Measurements from ENCODE around the gene CD209.

CD209 gene

GRCh38 chr19:7729831-7730285 is 17.5 kb downstream of the CD209 start:
- H3K4me3 ChIP-seq (replicated peaks in 1 of 2; ENCODE audit: low read depth in 2 of 2, low read length in 2 of 2), result no peak overlapping the region
- no peak for DNase-seq (ENCODE audit: low read depth in 2 of 2)
- TF ChIP-seq CTCF (IDR thresholded peaks at IDR 0.05; ENCODE audit: low read depth, low read length), result no peak

GRCh38 chr19:7729211-7729610 is 18.1 kb downstream of the CD209 start:
- H3K4me3 ChIP-seq (replicated peaks in 1 of 2; ENCODE audit: low read depth in 2 of 2, low read length in 2 of 2), result no peak overlapping the region
- TF ChIP-seq CTCF (IDR thresholded peaks at IDR 0.05; ENCODE audit: low read depth, low read length), result no peak
- DNase-seq (ENCODE audit: low read depth in 2 of 2), result no peak

GRCh38 chr19:7725791-7726190 is 21.5 kb downstream of the CD209 start:
- no peak for TF ChIP-seq CTCF (IDR thresholded peaks at IDR 0.05; ENCODE audit: low read depth, low read length)

GRCh38 chr19:7722231-7722651 is 25.1 kb downstream of the CD209 start:
- no peak for DNase-seq (ENCODE audit: low read depth in 2 of 2)
- no peak overlapping the region for H3K4me3 ChIP-seq (replicated peaks in 1 of 2; ENCODE audit: low read depth in 2 of 2, low read length in 2 of 2)
- no peak for TF ChIP-seq CTCF (IDR thresholded peaks at IDR 0.05; ENCODE audit: low read depth, low read length)

More at GRCh38 chr19:7725791-7726190, 21.5 kb downstream of the CD209 start:
- no peak overlapping the region for H3K4me3 ChIP-seq (replicated peaks in 1 of 2; ENCODE audit: low read depth in 2 of 2, low read length in 2 of 2)
- DNase-seq (ENCODE audit: low read depth in 2 of 2), result no peak

- no peak for DNase-seq (ENCODE audit: low read depth in 2 of 2)
- H3K4me3 ChIP-seq (replicated peaks in 1 of 2; ENCODE audit: low read depth in 2 of 2, low read length in 2 of 2), result no peak overlapping the region
- TF ChIP-seq CTCF (IDR thresholded peaks at IDR 0.05; ENCODE audit: low read depth, low read length), result no peak
These were observed 27.0 kb downstream of the CD209 start for GRCh38 chr19:7720351-7720750.

GRCh38 chr19:7718668-7719067 is 28.7 kb downstream of the CD209 start:
- no peak overlapping the region for H3K4me3 ChIP-seq (replicated peaks in 1 of 2; ENCODE audit: low read depth in 2 of 2, low read length in 2 of 2)
- DNase-seq (ENCODE audit: low read depth in 2 of 2), result no peak
- TF ChIP-seq CTCF (IDR thresholded peaks at IDR 0.05; ENCODE audit: low read depth, low read length), result no peak

- DNase-seq (ENCODE audit: low read depth in 2 of 2), result no peak
- no peak for TF ChIP-seq CTCF (IDR thresholded peaks at IDR 0.05; ENCODE audit: low read depth, low read length)
- no peak overlapping the region for H3K4me3 ChIP-seq (replicated peaks in 1 of 2; ENCODE audit: low read depth in 2 of 2, low read length in 2 of 2)
These were observed 30.6 kb downstream of the CD209 start for GRCh38 chr19:7716762-7717161.

Measured in cardiac fibroblast (primary cell).